HG03097 (cell line): Measurements from ENCODE around the gene DHRS7B.
"Not testable (repeated sequence)": the region's sequence is repeated elsewhere in the genome, so short reads cannot be mapped to it uniquely, and the experiment has no call there.

ENCODE experiments used
- ATAC-seq: cut with Tn5 transposase; IDR thresholded peaks from one replicate; pipeline ENCODE4 v1.9.1; 2021; ENCODE audit not compliant: unreplicated experiment, low FRiP score

Gene DHRS7B

GRCh38 chr17:21174713-21175112 lies 47.9 kb downstream of the DHRS7B start:
- no peak for ATAC-seq

- ATAC-seq, result no peak
Observed at GRCh38 chr17:21176773-21177395, 50.1 kb downstream of the DHRS7B start.

GRCh38 chr17:21177401-21177800 lies 50.6 kb downstream of the DHRS7B start:
- ATAC-seq, result no peak

GRCh38 chr17:21177854-21178600 lies 51.3 kb downstream of the DHRS7B start:
- ATAC-seq, result no peak

GRCh38 chr17:21183468-21183867 lies 56.7 kb downstream of the DHRS7B start:
- no peak for ATAC-seq

- ATAC-seq, result no peak
Observed at GRCh38 chr17:21184570-21184969, 57.8 kb downstream of the DHRS7B start.

- no peak for ATAC-seq
Observed at GRCh38 chr17:21185061-21185460, 58.3 kb downstream of the DHRS7B start.

GRCh38 chr17:21186399-21187187 lies 59.8 kb downstream of the DHRS7B start:
- no peak for ATAC-seq

- no peak for ATAC-seq
Observed at GRCh38 chr17:21189361-21189760, 62.6 kb downstream of the DHRS7B start.

GRCh38 chr17:21190078-21190477 lies 63.3 kb downstream of the DHRS7B start:
- no peak for ATAC-seq

GRCh38 chr17:21191698-21192097 lies 64.9 kb downstream of the DHRS7B start:
- no peak for ATAC-seq

GRCh38 chr17:21192414-21192813 lies 65.7 kb downstream of the DHRS7B start:
- ATAC-seq, result not testable (repeated sequence)

- ATAC-seq, result no peak
Observed at GRCh38 chr17:21193031-21193430, 66.3 kb downstream of the DHRS7B start.

GRCh38 chr17:21194226-21194625 lies 67.5 kb downstream of the DHRS7B start:
- ATAC-seq, result no peak

GRCh38 chr17:21194703-21195102 lies 67.9 kb downstream of the DHRS7B start:
- ATAC-seq, result no peak

- no peak for ATAC-seq
Observed at GRCh38 chr17:21196126-21196525, 69.4 kb downstream of the DHRS7B start.

- no peak for ATAC-seq
Observed at GRCh38 chr17:21198411-21198810, 71.6 kb downstream of the DHRS7B start.

GRCh38 chr17:21199311-21199710 lies 72.5 kb downstream of the DHRS7B start:
- ATAC-seq, result no peak

GRCh38 chr17:21199856-21200255 lies 73.1 kb downstream of the DHRS7B start:
- no peak for ATAC-seq

GRCh38 chr17:21200590-21201297 lies 74.0 kb downstream of the DHRS7B start:
- no peak for ATAC-seq

- ATAC-seq, result no peak
Observed at GRCh38 chr17:21201298-21201595, 74.5 kb downstream of the DHRS7B start.
